Testis (tissue), 2 donors: Measurements from ENCODE around the gene SLC4A9.

Experiments used
- POLR2A ChIP-seq: fragments of 450-650 bp; IDR thresholded peaks from one replicate; pipeline ENCODE4 v1.6.1; 2017; ENCODE audit warnings: antibody characterized with exemption, mild to moderate bottlenecking, moderate library complexity
- TF ChIP-seq, protein P1 (sequence below), 3 experiments: fragments of 450-650 bp in 2 of 3; fragments of 200-600 bp in 1 of 3; sonication (generic) in 1 of 3; IDR thresholded peaks; one replicate each; pipeline ENCODE4 v1.5.1; 2016 to 2019; ENCODE audit warnings: antibody characterized with exemption in 3 of 3, mild to moderate bottlenecking in 2 of 3, moderate library complexity in 1 of 3

DNA sequence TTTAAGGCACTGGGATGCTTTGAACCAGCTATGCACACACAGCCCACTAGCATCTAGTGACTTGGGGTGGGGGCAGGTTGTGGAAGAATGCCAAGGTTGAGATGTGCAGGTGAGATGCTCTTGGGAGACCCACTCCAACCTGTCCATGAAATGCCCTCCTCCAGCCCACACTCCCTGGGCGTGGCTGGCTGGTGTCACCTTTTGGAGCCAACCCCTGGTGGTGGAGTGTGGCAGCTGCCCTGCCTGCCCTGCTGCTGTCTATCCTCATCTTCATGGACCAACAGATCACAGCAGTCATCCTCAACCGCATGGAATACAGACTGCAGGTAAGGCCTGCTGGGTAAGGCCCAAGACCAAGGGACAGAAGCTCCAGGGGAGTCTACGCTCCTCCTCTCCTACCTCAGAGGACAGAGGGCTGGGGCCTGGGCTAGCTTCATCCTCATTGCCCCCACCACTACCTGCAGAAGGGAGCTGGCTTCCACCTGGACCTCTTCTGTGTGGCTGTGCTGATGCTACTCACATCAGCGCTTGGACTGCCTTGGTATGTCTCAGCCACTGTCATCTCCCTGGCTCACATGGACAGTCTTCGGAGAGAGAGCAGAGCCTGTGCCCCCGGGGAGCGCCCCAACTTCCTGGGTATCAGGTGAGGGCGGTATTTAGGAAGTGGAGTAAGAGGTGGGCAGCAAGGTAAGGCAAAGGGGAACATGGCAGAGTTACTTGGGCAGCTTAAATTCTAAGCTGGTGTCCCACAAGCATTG is 7.4 kb downstream of the SLC4A9 start:
- TF ChIP-seq, protein P1, sequence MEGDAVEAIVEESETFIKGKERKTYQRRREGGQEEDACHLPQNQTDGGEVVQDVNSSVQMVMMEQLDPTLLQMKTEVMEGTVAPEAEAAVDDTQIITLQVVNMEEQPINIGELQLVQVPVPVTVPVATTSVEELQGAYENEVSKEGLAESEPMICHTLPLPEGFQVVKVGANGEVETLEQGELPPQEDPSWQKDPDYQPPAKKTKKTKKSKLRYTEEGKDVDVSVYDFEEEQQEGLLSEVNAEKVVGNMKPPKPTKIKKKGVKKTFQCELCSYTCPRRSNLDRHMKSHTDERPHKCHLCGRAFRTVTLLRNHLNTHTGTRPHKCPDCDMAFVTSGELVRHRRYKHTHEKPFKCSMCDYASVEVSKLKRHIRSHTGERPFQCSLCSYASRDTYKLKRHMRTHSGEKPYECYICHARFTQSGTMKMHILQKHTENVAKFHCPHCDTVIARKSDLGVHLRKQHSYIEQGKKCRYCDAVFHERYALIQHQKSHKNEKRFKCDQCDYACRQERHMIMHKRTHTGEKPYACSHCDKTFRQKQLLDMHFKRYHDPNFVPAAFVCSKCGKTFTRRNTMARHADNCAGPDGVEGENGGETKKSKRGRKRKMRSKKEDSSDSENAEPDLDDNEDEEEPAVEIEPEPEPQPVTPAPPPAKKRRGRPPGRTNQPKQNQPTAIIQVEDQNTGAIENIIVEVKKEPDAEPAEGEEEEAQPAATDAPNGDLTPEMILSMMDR (IDR thresholded peaks at IDR 0.05) = no peak
- TF ChIP-seq POLR2A = no peak
